Measurements from ENCODE around the gene CLC. TPM values are rescaled to one million over a fixed set of nuclear protein-coding genes. Genes with fewer than 3 reads are reported as not detected.

Gene CLC
- total and polyA plus RNA-seq, 11 donors: 0.15 to 8.2 (median 1.2) TPM; not detected in 8

Other genes with a start within 250 kb of the CLC start
- not detected for gene DLL3, start 239.1 kb downstream of the CLC start, total RNA-seq
- not detected for gene DLL3, start 239.1 kb downstream of the CLC start, polyA plus RNA-seq
- not detected for gene SELENOV, start 222.9 kb downstream of the CLC start, total RNA-seq
- gene SELENOV, start 222.9 kb downstream of the CLC start, polyA plus RNA-seq: not detected
- 1 to 10 TPM; 1.1 to 5.1 (median 2.9) TPM for gene EID2B, start 205.2 kb downstream of the CLC start, total RNA-seq
- gene EID2B, start 205.2 kb downstream of the CLC start, polyA plus RNA-seq: 1 to 10 TPM; 1.4 to 2.2 TPM
- gene EID2, start 197.9 kb downstream of the CLC start, total RNA-seq: 10 to 100 TPM in 7 of 9 donors, 1 to 10 TPM in 2; 7.1 to 14.6 (median 12.6) TPM
- gene EID2, start 197.9 kb downstream of the CLC start, polyA plus RNA-seq: 10 to 100 TPM; 12.9 to 16.5 TPM
- not detected for gene LGALS13, start 135.5 kb downstream of the CLC start, total RNA-seq
- gene LGALS13, start 135.5 kb downstream of the CLC start, polyA plus RNA-seq: not detected
- gene LGALS16, start 82.1 kb downstream of the CLC start, total RNA-seq: not detected
- gene LGALS16, start 82.1 kb downstream of the CLC start, polyA plus RNA-seq: not detected
- not detected for gene LGALS14, start 33.5 kb downstream of the CLC start, total RNA-seq
- gene LGALS14, start 33.5 kb downstream of the CLC start, polyA plus RNA-seq: not detected
- gene LEUTX, start 40.8 kb upstream of the CLC start, total RNA-seq: not detected
- not detected for gene LEUTX, start 40.8 kb upstream of the CLC start, polyA plus RNA-seq
- gene DYRK1B, start 96.1 kb upstream of the CLC start, total RNA-seq: 10 to 100 TPM; 12.8 to 49.1 (median 28.7) TPM
- 10 to 100 TPM; 13.8 to 19.7 TPM for gene DYRK1B, start 96.1 kb upstream of the CLC start, polyA plus RNA-seq
- gene FBL, start 108.3 kb upstream of the CLC start, total RNA-seq: 10 to 100 TPM; 44.3 to 94.3 (median 70.5) TPM
- 100 to 1,000 TPM in 1 of 2 donors, 10 to 100 TPM in 1; 72.5 to 169 TPM for gene FBL, start 108.3 kb upstream of the CLC start, polyA plus RNA-seq
- 10 to 100 TPM in 3 of 9 donors, 1 to 10 TPM in 5, under 1 TPM in 1; 0.85 to 44.4 (median 6.3) TPM for gene FCGBP, start 196.6 kb upstream of the CLC start, total RNA-seq
- gene FCGBP, start 196.6 kb upstream of the CLC start, polyA plus RNA-seq: 1 to 10 TPM in 1 of 2 donors, under 1 TPM in 1; 0.76 to 1.2 TPM
- 100 to 1,000 TPM in 1 of 9 donors, 10 to 100 TPM in 8; 58.5 to 112 (median 78.6) TPM for gene PSMC4, start 233.1 kb upstream of the CLC start, total RNA-seq
- 100 to 1,000 TPM in 1 of 2 donors, 10 to 100 TPM in 1; 65.9 to 120 TPM for gene PSMC4, start 233.1 kb upstream of the CLC start, polyA plus RNA-seq

All from heart left ventricle (tissue), 11 donors.